PC-3 (cell line): ENCODE data around the gene CIDEC. TPM values are rescaled to one million over a fixed set of nuclear protein-coding genes. Genes with fewer than 3 reads are reported as not detected.

Experiments
- ATAC-seq: fragments of 200-7000 bp; cut with Tn5 transposase; 2 replicates; pipeline ENCODE4 v1.9.1; 2020; ENCODE audit warnings: mild to moderate bottlenecking, moderate library complexity
- BruUV-seq: library from RNA; stranded (reverse); fragments of 400-500 nt; replicated peaks from 2 replicates; lab custom pipeline; 2021; lab: Mats Ljungman, UMichigan
- CTCF ChIA-PET: fragments of 300-600 bp; sonication (Branson Sonifier 250); formaldehyde crosslinking; loops from one replicate; lab custom pipeline; 2022; ENCODE audit warnings: antibody characterized with exemption; lab: Charles Lee
- POLR2A ChIA-PET: fragments of 300-600 bp; sonication (Branson Sonifier 250); formaldehyde crosslinking; loops from one replicate; lab custom pipeline; 2022; ENCODE audit warnings: antibody characterized with exemption; ENCODE audit not compliant: unreplicated experiment; lab: Charles Lee
- DNase-seq: peaks from one replicate; pipeline ENCODE4 v3.0.0-alpha.2; 2015
- H2AFZ ChIP-seq: fragments of 300-600 bp; sonication (generic); 2 replicates; pipeline ENCODE4 v1.6.0; 2016; ENCODE audit warnings: antibody characterized with exemption, low read length
- H3F3A ChIP-seq: fragments of 300-600 bp; sonication (generic); one replicate; pipeline ENCODE4 v1.6.0; 2017; ENCODE audit warnings: antibody characterized with exemption, low read length, control low read depth, mild to moderate bottlenecking; ENCODE audit not compliant: unreplicated experiment
- H3K27ac ChIP-seq: fragments of 300-600 bp; sonication (generic); 2 replicates; pipeline ENCODE4 v1.5.1; 2016; ENCODE audit warnings: mild to moderate bottlenecking, low read length
- H3K27me3 ChIP-seq: fragments of 300-600 bp; sonication (generic); 2 replicates; pipeline ENCODE4 v1.6.1; 2016; ENCODE audit warnings: low read length, mixed read lengths
- H3K36me3 ChIP-seq: fragments of 300-600 bp; sonication (generic); 2 replicates; pipeline ENCODE4 v1.6.1; 2016; ENCODE audit warnings: low read depth, mixed run types, low read length, mixed read lengths
- H3K4me1 ChIP-seq: fragments of 300-600 bp; sonication (generic); 2 replicates; pipeline ENCODE4 v1.5.1; 2016; ENCODE audit warnings: low read length; ENCODE audit not compliant: insufficient read depth
- H3K4me2 ChIP-seq: fragments of 300-600 bp; sonication (generic); 2 replicates; pipeline ENCODE4 v1.6.0; 2016; ENCODE audit warnings: low read length
- H3K4me3 ChIP-seq: fragments of 300-600 bp; sonication (generic); 2 replicates; pipeline ENCODE4 v1.5.1; 2016; ENCODE audit warnings: mild to moderate bottlenecking, low read length, mixed read lengths
- H3K79me2 ChIP-seq: fragments of 300-600 bp; sonication (generic); 2 replicates; pipeline ENCODE4 v1.6.1; 2017; ENCODE audit warnings: low read length, mixed read lengths
- H3K9ac ChIP-seq: fragments of 300-600 bp; sonication (generic); 2 replicates; pipeline ENCODE4 v1.6.0; 2016; ENCODE audit warnings: mild to moderate bottlenecking, low read length
- H3K9me2 ChIP-seq: fragments of 300-600 bp; sonication (generic); replicated peaks from 2 replicates; pipeline ENCODE4 v1.6.1; 2016; ENCODE audit warnings: mixed run types, low read length, mixed read lengths
- H3K9me3 ChIP-seq: fragments of 300-600 bp; sonication (generic); 2 replicates; pipeline ENCODE4 v1.6.1; 2016; ENCODE audit warnings: low read length, mixed read lengths
- H4K20me1 ChIP-seq: fragments of 300-600 bp; sonication (generic); 2 replicates; pipeline ENCODE4 v1.6.1; 2016; ENCODE audit warnings: low read length, mixed read lengths
- EZH2 ChIP-seq: fragments of 300-600 bp; sonication (generic); IDR thresholded peaks from one replicate; pipeline ENCODE4 v1.6.1; 2017; ENCODE audit warnings: antibody characterized with exemption, mild to moderate bottlenecking, low read length; ENCODE audit not compliant: unreplicated experiment
- EZH2phosphoT487 ChIP-seq: fragments of 300-600 bp; sonication (generic); IDR thresholded peaks from 2 replicates; pipeline ENCODE4 v1.6.1; 2018; ENCODE audit warnings: mild to moderate bottlenecking, antibody characterized with exemption, low read length, borderline replicate concordance
- intact Hi-C: fragments of 100-400 bp; cut with micrococcal nuclease; formaldehyde crosslinking; loops from 2 replicates; pipeline ENCODE4 v1.9.0; 2023
- total RNA-seq: library from RNA; depleted of rRNA; stranded (reverse); fragments of >200 nt; gene quantifications from 2 replicates; pipeline ENCODE4 v1.2.3, GENCODE V29; 2014
- TF ChIP-seq, protein P1 (sequence below): fragments of 300-600 bp; sonication (generic); conservative IDR thresholded peaks from 2 replicates; pipeline ENCODE4 v1.5.1; 2017; ENCODE audit warnings: antibody characterized with exemption, low read depth, mild to moderate bottlenecking, low read length

CIDEC gene
- total RNA-seq, 1 experiment from 2014 or later, result not detected

DNA sequence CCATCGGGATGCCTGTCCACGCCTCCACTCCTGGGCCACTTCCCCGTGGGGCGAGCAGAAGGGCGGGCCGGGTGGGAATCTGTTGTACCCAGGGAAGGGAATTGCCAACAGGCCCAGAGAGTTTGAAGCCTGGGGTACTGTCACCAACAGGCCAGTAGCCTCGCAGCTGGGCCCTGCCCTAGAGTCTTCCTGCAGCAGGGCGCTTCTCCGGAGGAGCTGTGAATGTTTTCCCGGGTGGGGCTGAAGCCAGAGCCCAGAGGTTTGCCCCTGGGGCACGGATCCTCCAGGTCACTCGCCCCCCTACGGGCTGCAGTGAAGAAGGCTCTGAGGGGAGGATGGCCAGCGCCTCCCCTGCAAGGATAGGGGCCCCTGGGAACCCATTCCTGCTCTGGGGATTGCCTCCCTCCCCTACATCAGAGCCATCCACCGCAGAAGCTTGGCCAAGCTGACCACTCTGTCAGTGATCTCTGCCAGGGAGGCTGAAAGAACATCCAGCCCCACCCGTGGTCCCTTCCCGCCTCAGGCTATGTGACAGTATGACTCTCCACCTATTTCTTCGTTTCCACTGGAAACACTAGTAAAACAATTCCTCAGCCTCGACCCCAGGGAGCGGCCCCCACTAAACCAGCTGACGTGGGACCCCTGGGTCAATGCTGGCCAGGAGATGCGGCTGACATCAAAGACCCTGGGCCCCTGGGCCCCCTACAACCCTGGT lies 16.8 kb downstream of the CIDEC start:
- Histone ChIP-seq H3K9me3 (no peaks in the 10 kb centered on the region), H3K4me2 (peak overlapping the region; percentile 59), H3K9me2 (no peaks in the 10 kb centered on the region), H3K79me2 (no peaks in the 10 kb centered on the region), H3K4me3 (peak overlapping the region; percentile 50; the same call in 1 of the 2 replicates), H3K36me3 (no peaks in the 10 kb centered on the region), H3K9ac (no peak overlapping the region), H3K27me3 (no peaks in the 10 kb centered on the region), H3K4me1 (0 out of 2 replicates have a peak, but pooled peaks cover 9% of the 10 kb centered on the region), H2AFZ (peak overlapping the region; percentile 69), H4K20me1 (no peaks in the 10 kb centered on the region), H3K27ac (no peak overlapping the region), H3F3A (no peaks in the 10 kb centered on the region)
- BruUV-seq, result TSS peak; percentile 88
- ATAC-seq (peak; percentile 49), DNase-seq (no peak)
- CTCF ChIA-PET, result no interaction called here
- intact Hi-C loops, result loop anchor here (5.0 kb wide), 1 partner anchor 54 kb away; the partner anchor contains the start of gene IL17RC
- POLR2A ChIA-PET, result no interaction called here
- TF ChIP-seq EZH2 (no peak), EZH2phosphoT487 (no peak)
- TF ChIP-seq, protein P1, sequence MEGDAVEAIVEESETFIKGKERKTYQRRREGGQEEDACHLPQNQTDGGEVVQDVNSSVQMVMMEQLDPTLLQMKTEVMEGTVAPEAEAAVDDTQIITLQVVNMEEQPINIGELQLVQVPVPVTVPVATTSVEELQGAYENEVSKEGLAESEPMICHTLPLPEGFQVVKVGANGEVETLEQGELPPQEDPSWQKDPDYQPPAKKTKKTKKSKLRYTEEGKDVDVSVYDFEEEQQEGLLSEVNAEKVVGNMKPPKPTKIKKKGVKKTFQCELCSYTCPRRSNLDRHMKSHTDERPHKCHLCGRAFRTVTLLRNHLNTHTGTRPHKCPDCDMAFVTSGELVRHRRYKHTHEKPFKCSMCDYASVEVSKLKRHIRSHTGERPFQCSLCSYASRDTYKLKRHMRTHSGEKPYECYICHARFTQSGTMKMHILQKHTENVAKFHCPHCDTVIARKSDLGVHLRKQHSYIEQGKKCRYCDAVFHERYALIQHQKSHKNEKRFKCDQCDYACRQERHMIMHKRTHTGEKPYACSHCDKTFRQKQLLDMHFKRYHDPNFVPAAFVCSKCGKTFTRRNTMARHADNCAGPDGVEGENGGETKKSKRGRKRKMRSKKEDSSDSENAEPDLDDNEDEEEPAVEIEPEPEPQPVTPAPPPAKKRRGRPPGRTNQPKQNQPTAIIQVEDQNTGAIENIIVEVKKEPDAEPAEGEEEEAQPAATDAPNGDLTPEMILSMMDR, result no peak

DNA sequence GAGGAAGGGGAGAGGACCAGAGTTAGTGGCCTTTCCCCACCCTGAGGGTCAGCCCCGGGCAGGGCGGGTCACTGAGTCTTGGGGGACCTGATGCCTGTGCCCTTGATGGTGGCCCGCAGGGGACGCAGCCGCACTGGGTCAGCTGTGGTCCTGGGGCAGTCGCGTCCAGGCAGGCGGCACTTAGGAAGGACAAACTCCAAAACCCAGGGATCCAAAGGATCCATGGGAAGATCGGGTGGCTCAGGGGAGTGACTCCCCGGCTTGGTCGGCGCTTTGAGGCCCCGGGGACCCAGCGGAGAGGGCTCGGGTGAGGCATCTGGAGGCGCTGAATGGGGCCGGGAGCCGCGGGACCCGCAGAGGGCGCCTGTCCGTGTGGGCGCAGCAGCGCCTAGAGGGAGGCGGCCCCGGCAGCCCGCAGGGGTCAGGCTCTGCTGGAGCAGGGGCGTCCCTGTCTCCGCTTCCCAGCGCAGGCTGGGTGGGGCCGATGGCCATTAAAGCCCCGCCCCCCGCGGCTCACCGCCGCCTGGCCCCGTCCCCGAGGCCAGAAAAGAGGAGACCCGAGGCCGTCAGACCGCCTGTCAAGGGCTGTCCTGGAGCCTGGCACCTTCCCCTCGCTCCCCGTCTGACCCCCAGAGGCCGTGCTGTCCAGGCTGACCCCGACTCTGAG lies 17.5 kb downstream of the CIDEC start:
- Histone ChIP-seq H4K20me1 (no peaks in the 10 kb centered on the region), H3K27ac (no peak overlapping the region), H3F3A (no peaks in the 10 kb centered on the region), H3K4me3 (peak overlapping the region; percentile 50; the same call in 1 of the 2 replicates), H3K36me3 (no peaks in the 10 kb centered on the region), H3K4me2 (peak overlapping the region; percentile 59), H3K79me2 (no peaks in the 10 kb centered on the region), H3K4me1 (0 out of 2 replicates have a peak, but pooled peaks cover 9% of the 10 kb centered on the region), H3K9ac (no peak overlapping the region), H3K27me3 (no peaks in the 10 kb centered on the region), H2AFZ (peak overlapping the region; percentile 69), H3K9me3 (no peaks in the 10 kb centered on the region), H3K9me2 (no peaks in the 10 kb centered on the region)
- ATAC-seq, result peak; percentile 88
- POLR2A ChIA-PET, result no interaction called here
- peak; percentile 48 for DNase-seq
- CTCF ChIA-PET, result no interaction called here
- no TSS peak for BruUV-seq
- TF ChIP-seq, protein P1, result peak; percentile 48
- no peak for TF ChIP-seq EZH2phosphoT487
- intact Hi-C loops, result loop anchor here (5.0 kb wide), 1 partner anchor 55 kb away; the partner anchor contains the start of gene IL17RC
